Vagina (tissue), 2 donors: ENCODE measurements around the gene THOC7. TPM values are rescaled to one million over a fixed set of nuclear protein-coding genes. Genes with fewer than 3 reads are reported as not detected.

Experiments used
- DNase-seq, 2 donors: peaks; one replicate each; pipeline ENCODE4 v3.0.0-alpha.2; 2017; ENCODE audit errors: extremely low spot score in 2 of 2
- H3K27ac ChIP-seq: fragments of 200-600 bp; sonication (generic); one replicate; pipeline ENCODE4 v1.5.1; 2019
- H3K27me3 ChIP-seq: fragments of 200-600 bp; sonication (generic); one replicate; pipeline ENCODE4 v1.5.1; 2019
- H3K36me3 ChIP-seq, 2 donors: fragments of 200-600 bp; sonication (generic); one replicate each; pipeline ENCODE4 v1.5.1; 2017 to 2019
- H3K4me1 ChIP-seq: fragments of 200-600 bp; sonication (generic); one replicate; pipeline ENCODE4 v1.5.1; 2019
- H3K4me3 ChIP-seq, 2 donors: fragments of 200-600 bp; sonication (generic); 1 replicate in 1 of 2; 2 replicates in 1 of 2; pipeline ENCODE4 v1.5.1; 2016 to 2019
- H3K9me3 ChIP-seq: fragments of 200-600 bp; sonication (generic); one replicate; pipeline ENCODE4 v1.5.1; 2019
- POLR2A ChIP-seq, 2 donors: fragments of 450-650 bp; IDR thresholded peaks; one replicate each; pipeline ENCODE4 v1.6.1; 2017; ENCODE audit warnings: antibody characterized with exemption in 2 of 2, mild to moderate bottlenecking in 2 of 2, moderate library complexity in 2 of 2
- POLR2AphosphoS5 ChIP-seq, 2 donors: sonication (generic); formaldehyde crosslinking; IDR thresholded peaks; one replicate each; pipeline ENCODE4 v1.9.0; 2017; ENCODE audit warnings: antibody characterized with exemption in 2 of 2, mild to moderate bottlenecking in 2 of 2, low read depth in 1 of 2; ENCODE audit not compliant: insufficient read depth in 1 of 2
- intact Hi-C: fragments of 100-400 bp; cut with DNase I; formaldehyde crosslinking; loops from one replicate; pipeline ENCODE4 v1.15.1; 2023
- total RNA-seq: library from RNA; depleted of rRNA; stranded (reverse); fragments of >200 nt; gene quantifications from one replicate; pipeline ENCODE4 v1.2.3, GENCODE V29; 2016
- TF ChIP-seq, protein P1 (sequence below), 3 experiments: fragments of 450-650 bp in 2 of 3; fragments of 200-600 bp in 1 of 3; sonication (generic) in 1 of 3; IDR thresholded peaks; one replicate each; pipeline ENCODE4 v1.5.1; 2017 to 2019; ENCODE audit warnings: antibody characterized with exemption in 3 of 3, mild to moderate bottlenecking in 2 of 3, moderate library complexity in 2 of 3

THOC7 gene
- total RNA-seq, 1 donor from 2014 or later, result 54.8 TPM

DNA sequence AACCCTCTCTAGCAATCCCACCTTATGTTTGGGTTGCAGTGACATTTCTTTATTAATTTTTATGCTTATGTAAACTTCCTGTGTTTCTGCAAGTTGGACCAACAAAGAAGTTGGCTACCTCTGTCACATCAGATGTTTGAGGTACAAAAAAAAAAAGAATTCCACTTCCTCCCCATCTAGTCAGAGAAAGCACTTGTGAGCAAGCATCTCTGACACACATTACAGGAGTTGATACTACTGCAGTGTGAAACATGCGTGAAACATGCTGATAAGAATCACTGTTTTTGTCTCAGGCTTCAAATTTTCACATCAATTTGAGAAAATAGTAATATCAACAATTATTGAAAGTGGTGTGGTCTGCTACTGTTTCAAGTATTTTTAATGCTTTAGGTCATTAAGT lies 47.3 kb upstream of the THOC7 start:
- peak overlapping the region; percentile 68 to 92 for H3K4me3 ChIP-seq
- intact Hi-C loops, result loop anchor here (10.0 kb wide), 1 partner anchor 74 kb away; no protein-coding TSS in a partner anchor
- TF ChIP-seq POLR2A (IDR thresholded peaks at IDR 0.05), result no peak
- TF ChIP-seq POLR2AphosphoS5 (IDR thresholded peaks at IDR 0.05; ENCODE audit: insufficient read depth in 1 of 2, low read depth in 1 of 2), result no peak
- TF ChIP-seq, protein P1, sequence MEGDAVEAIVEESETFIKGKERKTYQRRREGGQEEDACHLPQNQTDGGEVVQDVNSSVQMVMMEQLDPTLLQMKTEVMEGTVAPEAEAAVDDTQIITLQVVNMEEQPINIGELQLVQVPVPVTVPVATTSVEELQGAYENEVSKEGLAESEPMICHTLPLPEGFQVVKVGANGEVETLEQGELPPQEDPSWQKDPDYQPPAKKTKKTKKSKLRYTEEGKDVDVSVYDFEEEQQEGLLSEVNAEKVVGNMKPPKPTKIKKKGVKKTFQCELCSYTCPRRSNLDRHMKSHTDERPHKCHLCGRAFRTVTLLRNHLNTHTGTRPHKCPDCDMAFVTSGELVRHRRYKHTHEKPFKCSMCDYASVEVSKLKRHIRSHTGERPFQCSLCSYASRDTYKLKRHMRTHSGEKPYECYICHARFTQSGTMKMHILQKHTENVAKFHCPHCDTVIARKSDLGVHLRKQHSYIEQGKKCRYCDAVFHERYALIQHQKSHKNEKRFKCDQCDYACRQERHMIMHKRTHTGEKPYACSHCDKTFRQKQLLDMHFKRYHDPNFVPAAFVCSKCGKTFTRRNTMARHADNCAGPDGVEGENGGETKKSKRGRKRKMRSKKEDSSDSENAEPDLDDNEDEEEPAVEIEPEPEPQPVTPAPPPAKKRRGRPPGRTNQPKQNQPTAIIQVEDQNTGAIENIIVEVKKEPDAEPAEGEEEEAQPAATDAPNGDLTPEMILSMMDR (IDR thresholded peaks at IDR 0.05), result no peak
- peaks cover 0 to 4% of the 10 kb centered on the region in 2 donors for H3K36me3 ChIP-seq
- no peaks in the 10 kb centered on the region for H3K9me3 ChIP-seq
- peak overlapping the region; percentile 95 for H3K27ac ChIP-seq
- peaks cover 26% of the 10 kb centered on the region for H3K4me1 ChIP-seq
- H3K27me3 ChIP-seq, result no peaks in the 10 kb centered on the region
- no peak for DNase-seq

DNA sequence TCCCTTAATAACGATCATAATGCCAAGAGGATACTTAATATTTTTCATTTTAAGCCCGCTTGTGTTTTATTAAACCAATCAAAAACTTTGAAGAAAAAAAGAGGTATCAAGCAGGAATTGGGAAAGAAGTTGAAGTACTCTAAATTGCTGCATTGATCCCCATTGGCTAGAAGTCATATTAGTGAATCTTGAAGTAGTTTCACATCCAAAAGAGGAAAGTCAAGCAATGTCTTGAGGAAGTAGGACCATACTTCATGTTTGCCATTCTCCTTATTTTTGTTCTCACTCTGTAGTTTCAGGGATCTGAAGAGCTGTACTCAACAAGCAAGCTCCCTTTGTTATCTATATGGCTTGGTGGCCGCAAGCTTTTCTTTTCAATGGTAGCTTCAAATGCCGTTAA lies 46.4 kb upstream of the THOC7 start:
- H3K9me3 ChIP-seq, result no peaks in the 10 kb centered on the region
- intact Hi-C loops, result loop anchor here (10.0 kb wide), 1 partner anchor 75 kb away; no protein-coding TSS in a partner anchor
- no peak overlapping the region for H3K4me3 ChIP-seq
- no peak for DNase-seq
- TF ChIP-seq POLR2A (IDR thresholded peaks at IDR 0.05) (no peak), POLR2AphosphoS5 (IDR thresholded peaks at IDR 0.05; ENCODE audit: insufficient read depth in 1 of 2, low read depth in 1 of 2) (no peak)
- TF ChIP-seq, protein P1 (IDR thresholded peaks at IDR 0.05), result no peak
- no peaks in the 10 kb centered on the region for H3K27me3 ChIP-seq
- no peaks in the 10 kb centered on the region for H3K36me3 ChIP-seq
- peaks cover 26% of the 10 kb centered on the region for H3K4me1 ChIP-seq
- H3K27ac ChIP-seq, result no peak overlapping the region

DNA sequence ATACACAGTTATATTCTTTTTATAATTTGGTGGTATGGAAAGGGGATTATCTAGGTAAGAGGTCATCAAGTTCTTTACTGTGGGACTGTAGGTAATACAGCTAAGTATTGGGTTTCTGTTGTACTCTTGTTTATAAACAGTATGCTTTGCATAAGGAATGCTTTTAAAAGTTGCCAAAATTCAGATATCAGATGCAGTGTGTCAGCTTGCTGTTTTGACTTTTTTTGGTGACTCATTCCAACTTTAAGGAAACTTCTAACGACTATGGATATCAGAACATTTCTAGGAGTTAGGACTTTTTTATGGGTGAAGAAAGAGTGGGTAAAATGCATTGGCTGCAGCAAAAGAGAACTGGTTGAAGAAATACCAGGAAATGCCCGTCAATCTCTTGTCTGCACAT lies 45.8 kb upstream of the THOC7 start:
- TF ChIP-seq, protein P1 (IDR thresholded peaks at IDR 0.05), result no peak
- TF ChIP-seq POLR2AphosphoS5 (IDR thresholded peaks at IDR 0.05; ENCODE audit: insufficient read depth in 1 of 2, low read depth in 1 of 2) (no peak), POLR2A (IDR thresholded peaks at IDR 0.05) (no peak)
- DNase-seq, result no peak
- H3K4me1 ChIP-seq, result peaks cover 22% of the 10 kb centered on the region
- no peak overlapping the region for H3K4me3 ChIP-seq
- intact Hi-C loops, result no loop called here
- H3K9me3 ChIP-seq, result no peaks in the 10 kb centered on the region
- H3K27ac ChIP-seq, result no peak overlapping the region
- no peaks in the 10 kb centered on the region for H3K36me3 ChIP-seq
- H3K27me3 ChIP-seq, result no peaks in the 10 kb centered on the region

DNA sequence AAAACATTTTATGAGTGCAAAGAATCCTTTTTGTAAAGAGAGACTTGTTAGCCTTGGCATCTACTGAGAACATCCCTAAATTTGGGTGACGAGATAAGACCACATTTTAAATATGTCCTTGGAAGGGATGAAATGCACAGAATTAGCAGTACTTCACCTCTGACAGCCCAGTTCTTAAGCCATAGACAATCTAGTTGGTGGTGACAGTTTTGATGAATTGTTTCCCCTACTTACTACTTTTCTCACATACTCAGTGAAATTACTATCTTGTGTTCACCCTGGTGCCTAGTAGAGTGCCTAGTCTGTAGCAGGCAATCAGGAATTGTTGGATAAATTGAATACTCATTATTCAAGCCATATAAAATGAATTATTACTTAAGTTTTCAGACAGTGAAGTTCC lies 45.2 kb upstream of the THOC7 start:
- intact Hi-C loops, result no loop called here
- DNase-seq, result no peak
- TF ChIP-seq, protein P1 (IDR thresholded peaks at IDR 0.05), result no peak
- TF ChIP-seq POLR2A (IDR thresholded peaks at IDR 0.05) (no peak), POLR2AphosphoS5 (IDR thresholded peaks at IDR 0.05; ENCODE audit: insufficient read depth in 1 of 2, low read depth in 1 of 2) (no peak)

DNA sequence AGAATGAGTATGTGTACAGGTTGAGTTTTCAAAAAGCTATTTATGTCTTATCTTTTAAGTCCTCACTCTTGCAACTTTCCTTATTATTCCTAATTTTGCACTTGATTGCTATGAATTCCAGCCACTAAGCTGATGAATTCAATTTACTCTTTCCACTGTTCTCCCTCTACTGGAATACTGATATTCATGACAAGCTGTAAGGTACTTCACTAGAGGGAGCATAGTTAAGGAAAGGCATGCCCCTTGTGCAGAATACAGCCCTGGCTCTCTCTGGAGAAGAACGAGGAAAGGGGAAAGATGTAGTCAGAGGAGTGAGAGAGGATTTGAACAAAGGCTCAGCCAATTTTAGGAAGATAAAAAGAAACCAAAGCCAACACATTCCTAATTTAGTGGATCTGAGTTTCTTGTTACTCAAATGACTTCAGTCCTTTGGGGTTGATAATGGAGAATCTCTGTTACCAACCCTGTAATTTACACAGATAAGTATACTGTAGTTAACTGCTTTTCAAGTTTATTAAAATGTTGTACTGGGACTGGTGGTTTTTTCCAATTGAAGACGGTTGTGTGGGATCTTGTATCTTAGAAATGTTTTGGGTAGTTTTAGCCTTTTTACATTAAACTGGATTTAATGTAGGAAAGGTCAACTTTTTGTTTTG lies 44.6 kb upstream of the THOC7 start:
- Histone ChIP-seq H3K4me3 (no peak overlapping the region), H3K4me1 (peaks cover 10% of the 10 kb centered on the region), H3K9me3 (no peaks in the 10 kb centered on the region), H3K27ac (no peak overlapping the region), H3K27me3 (no peaks in the 10 kb centered on the region), H3K36me3 (no peaks in the 10 kb centered on the region)
- intact Hi-C loops, result no loop called here
- TF ChIP-seq, protein P1 (IDR thresholded peaks at IDR 0.05), result no peak
- TF ChIP-seq POLR2AphosphoS5 (IDR thresholded peaks at IDR 0.05; ENCODE audit: insufficient read depth in 1 of 2, low read depth in 1 of 2), result no peak
- TF ChIP-seq POLR2A (IDR thresholded peaks at IDR 0.05), result no peak
- no peak for DNase-seq

More for the DNA sequence above, 45.2 kb upstream of the THOC7 start:
- Histone ChIP-seq H3K4me1 (peaks cover 15% of the 10 kb centered on the region), H3K27me3 (no peaks in the 10 kb centered on the region), H3K36me3 (no peaks in the 10 kb centered on the region), H3K4me3 (no peak overlapping the region), H3K9me3 (no peaks in the 10 kb centered on the region), H3K27ac (no peak overlapping the region)
